MM.1S (cell line): ENCODE measurements around the gene TET3.

Experiments
- DNase-seq: peaks from one replicate; pipeline ENCODE4 v3.0.0-alpha.2; 2015
- H2AFZ ChIP-seq: fragments of 300-600 bp; sonication (generic); 2 replicates; pipeline ENCODE4 v1.6.0; 2016; ENCODE audit warnings: antibody characterized with exemption, low read length
- H3F3A ChIP-seq: fragments of 300-600 bp; sonication (generic); 2 replicates; pipeline ENCODE4 v1.6.1; 2016; ENCODE audit warnings: mild to moderate bottlenecking, antibody characterized with exemption, low read length, moderate library complexity, mixed read lengths; ENCODE audit not compliant: insufficient read depth
- H3K27ac ChIP-seq: fragments of 300-600 bp; sonication (generic); 2 replicates; pipeline ENCODE4 v1.5.1; 2016; ENCODE audit warnings: mild to moderate bottlenecking, low read length
- H3K27me3 ChIP-seq: fragments of 300-600 bp; sonication (generic); replicated peaks from 2 replicates; pipeline ENCODE4 v1.6.0; 2016; ENCODE audit warnings: low read length; ENCODE audit not compliant: insufficient read depth
- H3K36me3 ChIP-seq: fragments of 300-600 bp; sonication (generic); replicated peaks from 2 replicates; pipeline ENCODE4 v1.6.1; 2016; ENCODE audit warnings: mild to moderate bottlenecking, low read length, mixed read lengths; ENCODE audit not compliant: insufficient read depth
- H3K4me1 ChIP-seq: fragments of 300-600 bp; sonication (generic); 2 replicates; pipeline ENCODE4 v1.6.1; 2016; ENCODE audit warnings: low read length, mixed read lengths
- H3K4me2 ChIP-seq: fragments of 300-600 bp; sonication (generic); 2 replicates; pipeline ENCODE4 v1.6.0; 2016; ENCODE audit warnings: low read depth, low read length
- H3K4me3 ChIP-seq: fragments of 300-600 bp; sonication (generic); 2 replicates; pipeline ENCODE4 v1.5.1; 2016; ENCODE audit warnings: low read length, mixed read lengths
- H3K79me2 ChIP-seq: fragments of 300-600 bp; sonication (generic); 2 replicates; pipeline ENCODE4 v1.6.1; 2016; ENCODE audit warnings: mixed run types, low read length, mixed read lengths
- H3K9ac ChIP-seq: fragments of 300-600 bp; sonication (generic); 2 replicates; pipeline ENCODE4 v1.6.1; 2016; ENCODE audit warnings: low read length, mixed read lengths
- H3K9me2 ChIP-seq: fragments of 300-600 bp; sonication (generic); replicated peaks from 2 replicates; pipeline ENCODE4 v1.6.1; 2016; ENCODE audit warnings: mild to moderate bottlenecking, low read length, mixed read lengths; ENCODE audit not compliant: insufficient read depth
- H3K9me3 ChIP-seq: fragments of 300-600 bp; sonication (generic); replicated peaks from 2 replicates; pipeline ENCODE4 v1.6.1; 2016; ENCODE audit warnings: mild to moderate bottlenecking, low read length, mixed read lengths; ENCODE audit not compliant: insufficient read depth
- H4K20me1 ChIP-seq: fragments of 300-600 bp; sonication (generic); 2 replicates; pipeline ENCODE4 v1.6.1; 2016; ENCODE audit warnings: mild to moderate bottlenecking, low read length, moderate library complexity, mixed read lengths; ENCODE audit not compliant: insufficient read depth
- EZH2 ChIP-seq: fragments of 300-600 bp; sonication (generic); optimal IDR thresholded peaks from 2 replicates; pipeline ENCODE3; 2017; ENCODE audit warnings: low read depth, mild to moderate bottlenecking, antibody characterized with exemption, low read length, mixed read lengths
- EZH2phosphoT487 ChIP-seq: fragments of 300-600 bp; sonication (generic); IDR thresholded peaks from 2 replicates; pipeline ENCODE4 v1.6.1; 2018; ENCODE audit warnings: antibody characterized with exemption, low read length
- TF ChIP-seq, protein P1 (sequence below): fragments of 300-600 bp; sonication (generic); IDR thresholded peaks from 2 replicates; pipeline ENCODE4 v1.5.1; 2016; ENCODE audit warnings: antibody characterized with exemption, low read length, mixed read lengths

The TET3 gene

DNA sequence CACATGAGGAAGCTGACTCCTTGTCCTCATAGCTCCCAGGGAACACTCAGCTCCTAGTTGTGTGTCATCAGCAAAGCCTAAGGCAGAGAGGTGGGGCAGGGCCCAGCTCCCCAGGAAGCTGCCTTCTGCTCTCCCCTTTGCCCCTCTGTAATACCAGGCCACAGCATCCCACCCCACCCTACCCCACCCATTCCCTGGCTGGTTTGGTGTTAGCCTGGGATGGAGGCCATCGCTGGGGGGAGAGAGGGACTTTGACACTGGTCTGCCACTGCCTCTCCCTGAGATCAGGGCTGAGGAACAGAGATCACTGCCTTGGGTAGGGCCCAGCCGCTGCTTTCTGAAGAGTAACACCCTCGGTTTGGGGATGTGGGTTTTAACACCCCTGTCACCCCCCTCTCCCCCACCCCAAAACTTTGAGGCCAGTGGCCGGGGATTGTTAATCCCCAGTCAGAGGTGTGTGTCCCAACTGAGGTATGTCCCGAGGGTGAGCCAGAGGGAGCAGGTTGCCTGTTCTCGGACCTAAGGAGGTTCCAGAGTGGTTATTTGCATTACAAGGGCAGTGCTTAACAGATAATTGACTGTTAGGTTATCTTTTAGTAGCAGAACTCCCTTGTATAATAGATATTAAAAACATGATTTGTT is 41.4 kb downstream of the TET3 start:
- Histone ChIP-seq H3K4me2 (no peak overlapping the region), H3K9me3 (no peaks in the 10 kb centered on the region), H4K20me1 (no peaks in the 10 kb centered on the region), H3K27me3 (no peaks in the 10 kb centered on the region), H3F3A (no peaks in the 10 kb centered on the region), H3K4me3 (no peak overlapping the region), H3K79me2 (peaks cover 79% of the 10 kb centered on the region), H3K36me3 (no peaks in the 10 kb centered on the region), H3K27ac (no peak overlapping the region), H3K4me1 (peaks cover under 1% of the 10 kb centered on the region), H3K9me2 (no peaks in the 10 kb centered on the region), H3K9ac (no peak overlapping the region), H2AFZ (no peak overlapping the region)
- TF ChIP-seq, protein P1, sequence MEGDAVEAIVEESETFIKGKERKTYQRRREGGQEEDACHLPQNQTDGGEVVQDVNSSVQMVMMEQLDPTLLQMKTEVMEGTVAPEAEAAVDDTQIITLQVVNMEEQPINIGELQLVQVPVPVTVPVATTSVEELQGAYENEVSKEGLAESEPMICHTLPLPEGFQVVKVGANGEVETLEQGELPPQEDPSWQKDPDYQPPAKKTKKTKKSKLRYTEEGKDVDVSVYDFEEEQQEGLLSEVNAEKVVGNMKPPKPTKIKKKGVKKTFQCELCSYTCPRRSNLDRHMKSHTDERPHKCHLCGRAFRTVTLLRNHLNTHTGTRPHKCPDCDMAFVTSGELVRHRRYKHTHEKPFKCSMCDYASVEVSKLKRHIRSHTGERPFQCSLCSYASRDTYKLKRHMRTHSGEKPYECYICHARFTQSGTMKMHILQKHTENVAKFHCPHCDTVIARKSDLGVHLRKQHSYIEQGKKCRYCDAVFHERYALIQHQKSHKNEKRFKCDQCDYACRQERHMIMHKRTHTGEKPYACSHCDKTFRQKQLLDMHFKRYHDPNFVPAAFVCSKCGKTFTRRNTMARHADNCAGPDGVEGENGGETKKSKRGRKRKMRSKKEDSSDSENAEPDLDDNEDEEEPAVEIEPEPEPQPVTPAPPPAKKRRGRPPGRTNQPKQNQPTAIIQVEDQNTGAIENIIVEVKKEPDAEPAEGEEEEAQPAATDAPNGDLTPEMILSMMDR: no peak
- TF ChIP-seq EZH2: no peak
- no peak for TF ChIP-seq EZH2phosphoT487
- no peak for DNase-seq

DNA sequence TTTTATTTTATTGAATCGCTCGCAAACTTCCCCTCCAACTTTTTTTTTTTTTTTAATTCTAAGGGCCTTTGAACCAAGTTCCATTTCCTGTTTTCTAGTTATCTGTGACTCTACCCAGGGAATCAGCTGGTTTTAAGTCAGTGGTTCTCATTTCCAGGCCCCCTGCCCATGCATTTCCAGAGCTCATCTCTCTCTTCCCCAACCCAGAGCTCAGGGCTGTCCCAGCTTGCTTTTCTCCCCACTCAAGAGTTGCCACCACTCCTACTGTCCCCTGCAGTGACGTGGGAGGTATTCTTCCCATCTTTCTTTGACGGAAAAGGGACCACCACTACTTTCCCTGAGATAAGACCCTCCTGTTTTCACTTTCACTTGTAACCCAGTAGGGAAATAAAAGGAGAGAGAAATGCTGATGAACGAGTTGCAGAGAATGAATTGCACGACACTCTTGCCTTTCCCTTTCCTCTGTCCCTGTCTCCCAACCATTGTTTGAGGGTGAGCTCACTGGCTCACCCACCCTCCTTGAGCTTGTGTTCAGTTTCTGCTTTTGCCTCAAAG is 42.1 kb downstream of the TET3 start:
- no peak overlapping the region for H3K27ac ChIP-seq
- peaks cover 79% of the 10 kb centered on the region for H3K79me2 ChIP-seq
- no peaks in the 10 kb centered on the region for H3K9me2 ChIP-seq
- H3K4me1 ChIP-seq: peaks cover 7% of the 10 kb centered on the region
- no peaks in the 10 kb centered on the region for H3K27me3 ChIP-seq
- DNase-seq: no peak
- H3K9ac ChIP-seq: no peak overlapping the region
- peaks cover 5% of the 10 kb centered on the region for H3F3A ChIP-seq
- no peaks in the 10 kb centered on the region for H4K20me1 ChIP-seq
- no peaks in the 10 kb centered on the region for H3K36me3 ChIP-seq
- no peak overlapping the region for H3K4me2 ChIP-seq
- H3K4me3 ChIP-seq: no peak overlapping the region
- no peak overlapping the region for H2AFZ ChIP-seq
- H3K9me3 ChIP-seq: no peaks in the 10 kb centered on the region
- TF ChIP-seq, protein P1: no peak
- no peak for TF ChIP-seq EZH2phosphoT487
- no peak for TF ChIP-seq EZH2

DNA sequence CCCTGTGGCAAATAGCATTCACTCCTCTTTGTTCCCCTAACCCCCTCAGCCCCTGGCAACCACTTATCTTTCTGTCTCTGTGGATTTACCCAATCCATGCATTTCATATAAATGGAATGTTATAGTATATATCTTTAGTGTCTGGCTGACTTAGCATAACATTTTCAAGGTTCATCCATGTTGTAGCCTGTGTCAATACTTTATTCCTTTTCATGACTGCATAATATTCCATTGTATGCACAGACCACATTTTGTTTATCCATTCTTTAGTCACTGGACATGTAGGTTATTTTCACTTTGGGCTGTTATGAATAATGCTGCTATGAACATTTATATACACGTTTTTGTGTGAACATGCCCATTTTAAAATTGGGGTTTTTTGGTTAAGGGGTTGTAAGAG is 42.8 kb downstream of the TET3 start:
- Histone ChIP-seq H3K79me2 (peaks cover 78% of the 10 kb centered on the region), H3K9me2 (no peaks in the 10 kb centered on the region), H3K36me3 (no peaks in the 10 kb centered on the region), H3F3A (peaks cover 11% of the 10 kb centered on the region), H3K4me1 (peaks cover 9% of the 10 kb centered on the region), H3K27ac (no peak overlapping the region), H2AFZ (no peak overlapping the region), H3K4me2 (no peak overlapping the region), H3K4me3 (no peak overlapping the region), H3K9me3 (no peaks in the 10 kb centered on the region), H3K27me3 (no peaks in the 10 kb centered on the region), H4K20me1 (no peaks in the 10 kb centered on the region), H3K9ac (no peak overlapping the region)
- DNase-seq: no peak
- TF ChIP-seq, protein P1: no peak
- TF ChIP-seq EZH2phosphoT487 (no peak), EZH2 (no peak)
